Vagina (tissue), 2 donors: Measurements from ENCODE around the gene USP54. TPM values are rescaled to one million over a fixed set of nuclear protein-coding genes. Genes with fewer than 3 reads are reported as not detected.
"Not testable (repeated sequence)": the region's sequence is repeated elsewhere in the genome, so short reads cannot be mapped to it uniquely, and the experiment has no call there.

Experiments
- DNase-seq, 2 donors: peaks; one replicate each; pipeline ENCODE4 v3.0.0-alpha.2; 2017; ENCODE audit errors: extremely low spot score in 2 of 2
- H3K27ac ChIP-seq: fragments of 200-600 bp; sonication (generic); one replicate; pipeline ENCODE4 v1.5.1; 2019
- H3K27me3 ChIP-seq: fragments of 200-600 bp; sonication (generic); one replicate; pipeline ENCODE4 v1.5.1; 2019
- H3K36me3 ChIP-seq, 2 donors: fragments of 200-600 bp; sonication (generic); one replicate each; pipeline ENCODE4 v1.5.1; 2017 to 2019
- H3K4me1 ChIP-seq: fragments of 200-600 bp; sonication (generic); one replicate; pipeline ENCODE4 v1.5.1; 2019
- H3K4me3 ChIP-seq, 2 donors: fragments of 200-600 bp; sonication (generic); 1 replicate in 1 of 2; 2 replicates in 1 of 2; pipeline ENCODE4 v1.5.1; 2016 to 2019
- H3K9me3 ChIP-seq: fragments of 200-600 bp; sonication (generic); one replicate; pipeline ENCODE4 v1.5.1; 2019
- CTCF ChIP-seq, 3 experiments: fragments of 450-650 bp in 2 of 3; fragments of 200-600 bp in 1 of 3; sonication (generic) in 1 of 3; IDR thresholded peaks; one replicate each; pipeline ENCODE4 v1.5.1; 2017 to 2019; ENCODE audit warnings: antibody characterized with exemption in 3 of 3, mild to moderate bottlenecking in 2 of 3, moderate library complexity in 2 of 3
- POLR2A ChIP-seq, 2 donors: fragments of 450-650 bp; IDR thresholded peaks; one replicate each; pipeline ENCODE4 v1.6.1; 2017; ENCODE audit warnings: antibody characterized with exemption in 2 of 2, mild to moderate bottlenecking in 2 of 2, moderate library complexity in 2 of 2
- POLR2AphosphoS5 ChIP-seq, 2 donors: sonication (generic); formaldehyde crosslinking; IDR thresholded peaks; one replicate each; pipeline ENCODE4 v1.9.0; 2017; ENCODE audit warnings: antibody characterized with exemption in 2 of 2, mild to moderate bottlenecking in 2 of 2, low read depth in 1 of 2; ENCODE audit not compliant: insufficient read depth in 1 of 2
- intact Hi-C: fragments of 100-400 bp; cut with DNase I; formaldehyde crosslinking; loops from one replicate; pipeline ENCODE4 v1.15.1; 2023
- total RNA-seq: library from RNA; depleted of rRNA; stranded (reverse); fragments of >200 nt; gene quantifications from one replicate; pipeline ENCODE4 v1.2.3, GENCODE V29; 2016

USP54 gene
- total RNA-seq, 1 donor from 2014 or later = 27.7 TPM

GRCh38 chr10:73586583-73586984 is 4.6 kb downstream of the USP54 start:
- Histone ChIP-seq H3K4me1 (peaks cover 35% of the 10 kb centered on the region), H3K4me3 (no peak overlapping the region), H3K27me3 (no peaks in the 10 kb centered on the region), H3K36me3 (no peaks in the 10 kb centered on the region), H3K9me3 (no peaks in the 10 kb centered on the region), H3K27ac (peak overlapping the region; percentile 60)
- intact Hi-C loops = no loop called here
- no peak for DNase-seq
- TF ChIP-seq POLR2AphosphoS5 (IDR thresholded peaks at IDR 0.05; ENCODE audit: insufficient read depth in 1 of 2, low read depth in 1 of 2) (peak; percentile 21 to 96), CTCF (IDR thresholded peaks at IDR 0.05) (no peak)

- no peak overlapping the region for H3K4me3 ChIP-seq
- H3K27ac ChIP-seq = peak overlapping the region; percentile 60
- intact Hi-C loops = no loop called here
- no peaks in the 10 kb centered on the region for H3K36me3 ChIP-seq
- no peak for TF ChIP-seq POLR2AphosphoS5 (IDR thresholded peaks at IDR 0.05; ENCODE audit: insufficient read depth in 1 of 2, low read depth in 1 of 2)
- TF ChIP-seq CTCF (IDR thresholded peaks at IDR 0.05) = no peak
- TF ChIP-seq POLR2A (IDR thresholded peaks at IDR 0.05) = no peak
- DNase-seq = no peak
- peaks cover 24% of the 10 kb centered on the region for H3K4me1 ChIP-seq
- no peaks in the 10 kb centered on the region for H3K9me3 ChIP-seq
- H3K27me3 ChIP-seq = no peaks in the 10 kb centered on the region
Observed at GRCh38 chr10:73585327-73585726, 5.8 kb downstream of the USP54 start.

GRCh38 chr10:73584737-73585136 is 6.4 kb downstream of the USP54 start:
- H3K36me3 ChIP-seq = no peaks in the 10 kb centered on the region
- intact Hi-C loops = no loop called here

GRCh38 chr10:73581918-73582317 is 9.2 kb downstream of the USP54 start:
- TF ChIP-seq POLR2A (IDR thresholded peaks at IDR 0.05) (no peak), CTCF (IDR thresholded peaks at IDR 0.05) (no peak), POLR2AphosphoS5 (IDR thresholded peaks at IDR 0.05; ENCODE audit: insufficient read depth in 1 of 2, low read depth in 1 of 2) (no peak)
- intact Hi-C loops = no loop called here
- Histone ChIP-seq H3K9me3 (no peaks in the 10 kb centered on the region), H3K4me1 (peaks cover 36% of the 10 kb centered on the region), H3K36me3 (no peaks in the 10 kb centered on the region), H3K27ac (no peak overlapping the region), H3K27me3 (no peaks in the 10 kb centered on the region), H3K4me3 (no peak overlapping the region)
- DNase-seq = no peak

More at GRCh38 chr10:73584737-73585136, 6.4 kb downstream of the USP54 start:
- no peaks in the 10 kb centered on the region for H3K27me3 ChIP-seq
- H3K4me1 ChIP-seq = peaks cover 24% of the 10 kb centered on the region
- DNase-seq = no peak
- TF ChIP-seq POLR2A (IDR thresholded peaks at IDR 0.05) (no peak), CTCF (IDR thresholded peaks at IDR 0.05) (no peak), POLR2AphosphoS5 (IDR thresholded peaks at IDR 0.05; ENCODE audit: insufficient read depth in 1 of 2, low read depth in 1 of 2) (no peak)
- H3K27ac ChIP-seq = no peak overlapping the region
- H3K4me3 ChIP-seq = no peak overlapping the region
- no peaks in the 10 kb centered on the region for H3K9me3 ChIP-seq

GRCh38 chr10:73578927-73579326 is 12.2 kb downstream of the USP54 start:
- not testable (repeated sequence) for H3K4me3 ChIP-seq, DNase-seq, H3K9me3 ChIP-seq, H3K27ac ChIP-seq, H3K27me3 ChIP-seq, H3K36me3 ChIP-seq
- peaks cover 42% of the 10 kb centered on the region for H3K4me1 ChIP-seq
- intact Hi-C loops = loop anchor here (5.0 kb wide), 1 partner anchor 48 kb away; no protein-coding TSS in a partner anchor
